Mesothelial cell of epicardium (in vitro differentiated cells): ENCODE results near the gene SCP2. TPM values are rescaled to one million over a fixed set of nuclear protein-coding genes. Genes with fewer than 3 reads are reported as not detected.

ENCODE experiments used
- DNase-seq, 2 experiments: peaks; one replicate each; pipeline ENCODE4 v3.0.0; 2021; ENCODE audit warnings: low spot score in 2 of 2; ENCODE audit not compliant: unreplicated experiment in 2 of 2
- H3K27ac Mint-ChIP-seq: 2 replicates; pipeline ENCODE4 v1.8.0; 2021; ENCODE audit warnings: mixed read lengths
- H3K27me3 Mint-ChIP-seq: 2 replicates; pipeline ENCODE4 v1.8.0; 2021; ENCODE audit warnings: low read depth, mixed read lengths
- H3K36me3 Mint-ChIP-seq: 2 replicates; pipeline ENCODE4 v1.8.0; 2021; ENCODE audit warnings: mixed read lengths
- H3K4me1 Mint-ChIP-seq: 2 replicates; pipeline ENCODE4 v1.8.0; 2021; ENCODE audit warnings: mixed read lengths
- H3K4me3 Mint-ChIP-seq: 2 replicates; pipeline ENCODE4 v1.8.0; 2021; ENCODE audit warnings: mild to moderate bottlenecking, moderate library complexity, mixed read lengths
- H3K9me3 Mint-ChIP-seq: 2 replicates; pipeline ENCODE4 v1.8.0; 2021; ENCODE audit warnings: mixed read lengths
- total RNA-seq: library from RNA; stranded (reverse); gene quantifications from 3 replicates; pipeline ENCODE4 v1.2.1, GENCODE V29; 2021
- TF ChIP-seq, protein P1 (sequence below): fragments of 200-600 bp; sonication (generic); IDR thresholded peaks from one replicate; pipeline ENCODE4 v1.5.0; 2021; ENCODE audit warnings: antibody characterized with exemption; ENCODE audit not compliant: unreplicated experiment

The SCP2 gene
- total RNA-seq, 1 donor from 2014 or later: 55.8 TPM

DNA sequence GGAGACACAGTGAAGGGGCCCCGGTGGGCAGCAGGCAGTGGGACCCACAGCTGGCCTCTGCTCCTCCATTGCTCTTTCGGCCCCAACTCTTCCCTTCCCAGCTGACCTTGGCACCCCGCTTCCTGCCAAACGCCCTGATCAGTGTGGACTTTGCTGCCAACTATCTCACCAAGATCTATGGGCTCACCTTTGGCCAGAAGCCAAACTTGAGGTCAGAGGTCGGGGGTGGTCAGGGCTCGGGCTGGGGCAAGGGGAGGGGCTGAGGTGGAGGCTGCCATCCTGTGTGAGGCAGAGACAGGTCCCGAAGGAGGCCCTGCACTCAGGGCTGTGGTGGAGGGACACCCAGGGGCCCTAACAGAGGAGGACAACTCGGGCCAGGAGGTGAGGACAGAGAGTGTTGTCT, 148.7 kb downstream of the SCP2 start:
- DNase-seq: peak in 1 of 2 experiments; percentile 15
- no peak overlapping the region for H3K27ac Mint-ChIP-seq
- no peaks in the 10 kb centered on the region for H3K9me3 Mint-ChIP-seq
- no peaks in the 10 kb centered on the region for H3K4me1 Mint-ChIP-seq
- no peaks in the 10 kb centered on the region for H3K36me3 Mint-ChIP-seq
- peaks cover 3% of the 10 kb centered on the region for H3K27me3 Mint-ChIP-seq
- TF ChIP-seq, protein P1, sequence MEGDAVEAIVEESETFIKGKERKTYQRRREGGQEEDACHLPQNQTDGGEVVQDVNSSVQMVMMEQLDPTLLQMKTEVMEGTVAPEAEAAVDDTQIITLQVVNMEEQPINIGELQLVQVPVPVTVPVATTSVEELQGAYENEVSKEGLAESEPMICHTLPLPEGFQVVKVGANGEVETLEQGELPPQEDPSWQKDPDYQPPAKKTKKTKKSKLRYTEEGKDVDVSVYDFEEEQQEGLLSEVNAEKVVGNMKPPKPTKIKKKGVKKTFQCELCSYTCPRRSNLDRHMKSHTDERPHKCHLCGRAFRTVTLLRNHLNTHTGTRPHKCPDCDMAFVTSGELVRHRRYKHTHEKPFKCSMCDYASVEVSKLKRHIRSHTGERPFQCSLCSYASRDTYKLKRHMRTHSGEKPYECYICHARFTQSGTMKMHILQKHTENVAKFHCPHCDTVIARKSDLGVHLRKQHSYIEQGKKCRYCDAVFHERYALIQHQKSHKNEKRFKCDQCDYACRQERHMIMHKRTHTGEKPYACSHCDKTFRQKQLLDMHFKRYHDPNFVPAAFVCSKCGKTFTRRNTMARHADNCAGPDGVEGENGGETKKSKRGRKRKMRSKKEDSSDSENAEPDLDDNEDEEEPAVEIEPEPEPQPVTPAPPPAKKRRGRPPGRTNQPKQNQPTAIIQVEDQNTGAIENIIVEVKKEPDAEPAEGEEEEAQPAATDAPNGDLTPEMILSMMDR: no peak
- H3K4me3 Mint-ChIP-seq: no peak overlapping the region

GRCh38 chr1:53076165-53076564, 149.1 kb downstream of the SCP2 start:
- Mint-ChIP-seq H3K27me3 (peaks cover 3% of the 10 kb centered on the region), H3K4me1 (no peaks in the 10 kb centered on the region), H3K27ac (no peak overlapping the region), H3K9me3 (no peaks in the 10 kb centered on the region), H3K4me3 (no peak overlapping the region), H3K36me3 (no peaks in the 10 kb centered on the region)
- TF ChIP-seq, protein P1: no peak
- DNase-seq: peak in 1 of 2 experiments; percentile 6

GRCh38 chr1:53076721-53077598, 149.9 kb downstream of the SCP2 start:
- TF ChIP-seq, protein P1: no peak
- no peaks in the 10 kb centered on the region for H3K9me3 Mint-ChIP-seq
- no peaks in the 10 kb centered on the region for H3K36me3 Mint-ChIP-seq
- H3K27ac Mint-ChIP-seq: no peak overlapping the region
- H3K4me1 Mint-ChIP-seq: no peaks in the 10 kb centered on the region
- H3K4me3 Mint-ChIP-seq: no peak overlapping the region
- peaks cover 3% of the 10 kb centered on the region for H3K27me3 Mint-ChIP-seq
- DNase-seq: peak in 1 of 2 experiments; percentile 19

DNA sequence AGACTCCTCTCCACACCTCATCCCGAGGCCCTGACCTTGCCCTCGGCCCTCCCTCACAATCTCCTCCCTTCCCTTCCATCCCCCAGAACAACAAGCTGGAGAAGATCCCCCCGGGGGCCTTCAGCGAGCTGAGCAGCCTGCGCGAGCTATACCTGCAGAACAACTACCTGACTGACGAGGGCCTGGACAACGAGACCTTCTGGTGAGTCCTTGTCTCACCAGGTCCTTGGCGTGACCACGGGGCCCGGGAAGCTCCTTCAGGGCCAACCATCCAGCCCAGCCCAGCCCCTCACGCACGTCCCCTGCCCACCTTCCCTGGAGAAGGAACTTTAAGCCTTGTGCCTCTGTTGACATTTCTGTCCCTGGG, 150.5 kb downstream of the SCP2 start:
- Mint-ChIP-seq H3K9me3 (no peaks in the 10 kb centered on the region), H3K4me1 (no peaks in the 10 kb centered on the region), H3K27me3 (peaks cover 3% of the 10 kb centered on the region), H3K36me3 (no peaks in the 10 kb centered on the region), H3K4me3 (no peak overlapping the region), H3K27ac (no peak overlapping the region)
- TF ChIP-seq, protein P1: no peak
- DNase-seq: no peak

DNA sequence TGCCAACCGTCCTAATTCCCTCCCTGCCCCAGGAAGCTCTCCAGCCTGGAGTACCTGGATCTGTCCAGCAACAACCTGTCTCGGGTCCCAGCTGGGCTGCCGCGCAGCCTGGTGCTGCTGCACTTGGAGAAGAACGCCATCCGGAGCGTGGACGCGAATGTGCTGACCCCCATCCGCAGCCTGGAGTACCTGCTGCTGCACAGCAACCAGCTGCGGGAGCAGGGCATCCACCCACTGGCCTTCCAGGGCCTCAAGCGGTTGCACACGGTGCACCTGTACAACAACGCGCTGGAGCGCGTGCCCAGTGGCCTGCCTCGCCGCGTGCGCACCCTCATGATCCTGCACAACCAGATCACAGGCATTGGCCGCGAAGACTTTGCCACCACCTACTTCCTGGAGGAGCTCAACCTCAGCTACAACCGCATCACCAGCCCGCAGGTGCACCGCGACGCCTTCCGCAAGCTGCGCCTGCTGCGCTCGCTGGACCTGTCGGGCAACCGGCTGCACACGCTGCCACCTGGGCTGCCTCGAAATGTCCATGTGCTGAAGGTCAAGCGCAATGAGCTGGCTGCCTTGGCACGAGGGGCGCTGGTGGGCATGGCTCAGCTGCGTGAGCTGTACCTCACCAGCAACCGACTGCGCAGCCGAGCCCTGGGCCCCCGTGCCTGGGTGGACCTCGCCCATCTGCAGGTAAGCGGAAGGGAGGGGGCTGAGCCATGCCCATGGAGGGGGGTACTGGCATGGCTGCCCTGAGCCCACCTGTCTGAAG, 151.4 kb downstream of the SCP2 start:
- Mint-ChIP-seq H3K4me3 (no peak overlapping the region), H3K9me3 (no peaks in the 10 kb centered on the region), H3K27me3 (peaks cover 3% of the 10 kb centered on the region), H3K4me1 (peaks cover 7% of the 10 kb centered on the region), H3K36me3 (no peaks in the 10 kb centered on the region), H3K27ac (no peak overlapping the region)
- no peak for DNase-seq
- TF ChIP-seq, protein P1: no peak
